GM06990 (cell line): Measurements from ENCODE around the gene NKD1.

Experiments
- DNase-seq: peaks from one replicate; pipeline ENCODE4 v3.0.0-alpha.2; 2011; ENCODE audit not compliant: insufficient read length; ENCODE audit errors: extremely low read depth
- H3K27me3 ChIP-seq: replicated peaks from 2 replicates; pipeline ENCODE4 v1.6.0; 2011; ENCODE audit warnings: low read length; ENCODE audit not compliant: control insufficient read depth, insufficient read depth
- H3K36me3 ChIP-seq: 2 replicates; pipeline ENCODE4 v1.5.1; 2011; ENCODE audit warnings: low read length; ENCODE audit not compliant: control insufficient read depth, insufficient read depth
- H3K4me3 ChIP-seq: replicated peaks from 2 replicates; pipeline ENCODE4 v1.5.1; 2011; ENCODE audit warnings: low read depth, mild to moderate bottlenecking, control low read depth, low read length
- CTCF ChIP-seq: IDR thresholded peaks from 2 replicates; pipeline ENCODE4 v1.5.1; 2011; ENCODE audit warnings: low read length, control low read depth, mild to moderate bottlenecking, inconsistent platforms; ENCODE audit not compliant: insufficient read depth, poor library complexity, severe bottlenecking

The NKD1 gene

GRCh38 chr16:50655558-50656055, 107.4 kb downstream of the NKD1 start:
- no peaks in the 10 kb centered on the region for H3K36me3 ChIP-seq
- TF ChIP-seq CTCF, result no peak
- no peaks in the 10 kb centered on the region for H3K27me3 ChIP-seq
- no peak overlapping the region for H3K4me3 ChIP-seq
- no peak for DNase-seq

- no peak for DNase-seq
- Histone ChIP-seq H3K36me3 (no peaks in the 10 kb centered on the region), H3K27me3 (no peaks in the 10 kb centered on the region), H3K4me3 (no peak overlapping the region)
- no peak for TF ChIP-seq CTCF
These were observed 109.0 kb downstream of the NKD1 start for GRCh38 chr16:50657241-50657640.

- Histone ChIP-seq H3K4me3 (no peak overlapping the region), H3K27me3 (no peaks in the 10 kb centered on the region), H3K36me3 (no peaks in the 10 kb centered on the region)
- no peak for TF ChIP-seq CTCF
- DNase-seq, result no peak
These were observed 111.6 kb downstream of the NKD1 start for GRCh38 chr16:50659806-50660205.

GRCh38 chr16:50662306-50662940, 114.2 kb downstream of the NKD1 start:
- H3K27me3 ChIP-seq, result no peaks in the 10 kb centered on the region
- H3K4me3 ChIP-seq, result no peak overlapping the region
- TF ChIP-seq CTCF, result no peak
- DNase-seq, result no peak
- no peaks in the 10 kb centered on the region for H3K36me3 ChIP-seq

- TF ChIP-seq CTCF, result no peak
- Histone ChIP-seq H3K4me3 (no peak overlapping the region), H3K36me3 (peaks cover 3% of the 10 kb centered on the region), H3K27me3 (no peaks in the 10 kb centered on the region)
- no peak for DNase-seq
These were observed 116.1 kb downstream of the NKD1 start for GRCh38 chr16:50664270-50664669.
